A549 (cell line): ENCODE results near the gene UBE2R2. TPM values are rescaled to one million over a fixed set of nuclear protein-coding genes. Genes with fewer than 3 reads are reported as not detected.

Source experiments
- ATAC-seq, 2 experiments: fragments of 200-7000 bp in 1 of 2; fragments of >200 bp in 1 of 2; cut with Nextera tagmentation in 1 of 2; cut with Tn5 transposase in 1 of 2; 3 replicates each; pipeline versions ENCODE4 v1.8.0 to v1.9.1; 2018 to 2020; ENCODE audit warnings: mild to moderate bottlenecking in 1 of 2, moderate library complexity in 1 of 2
- CTCF ChIA-PET: fragments of 300-600 bp; sonication (Branson Sonifier 250); formaldehyde crosslinking; extraction: SDS; loops from one replicate; lab custom pipeline; 2021; ENCODE audit warnings: antibody characterized with exemption, inconsistent platforms; lab: Yijun Ruan, JAX
- POLR2A ChIA-PET: fragments of 350-600 bp; formaldehyde crosslinking; extraction: SDS; loops from one replicate; lab custom pipeline; 2021; ENCODE audit warnings: antibody characterized with exemption, inconsistent platforms; lab: Yijun Ruan, JAX
- DNase-seq, 2 experiments: peaks; one replicate each; pipeline versions ENCODE4 v3.0.0 to v3.0.0-alpha.2; 2011 to 2016; ENCODE audit warnings: low read depth in 1 of 2, low spot score in 1 of 2
- FAIRE-seq: peaks from 2 replicates; lab custom pipeline; 2011; peaks lifted over from hg19 to GRCh38; lab: Jason Lieb, UNC
- H3K27ac ChIP-seq, 2 experiments: fragments of >200 bp; sonication (Bioruptor Twin); formaldehyde crosslinking; 3 replicates each; pipeline ENCODE4 v1.5.1; 2016 to 2017
- H3K4me1 ChIP-seq: fragments of >200 bp; sonication (Bioruptor Twin); formaldehyde crosslinking; 3 replicates; pipeline ENCODE4 v1.6.1; 2016
- H3K4me2 ChIP-seq: fragments of >200 bp; sonication (Bioruptor Twin); formaldehyde crosslinking; 3 replicates; pipeline ENCODE4 v1.6.1; 2016
- H3K4me3 ChIP-seq: fragments of >200 bp; sonication (Bioruptor Twin); formaldehyde crosslinking; 3 replicates; pipeline ENCODE4 v1.5.1; 2016
- H3K9me3 ChIP-seq: fragments of >200 bp; sonication (Bioruptor Twin); formaldehyde crosslinking; 3 replicates; pipeline ENCODE4 v1.6.1; 2016
- ATOH8 ChIP-seq: fragments of 250-450 bp; sonication (Bioruptor Pico); IDR thresholded peaks from 2 replicates; pipeline ENCODE4 v1.5.0; 2020; ENCODE audit warnings: low read depth, mild to moderate bottlenecking, moderate library complexity
- CBX2 ChIP-seq: fragments of 200-600 bp; sonication (generic); IDR thresholded peaks from 2 replicates; pipeline ENCODE4 v1.6.1; 2016; ENCODE audit warnings: low read depth, mild to moderate bottlenecking, borderline replicate concordance
- CBX8 ChIP-seq: fragments of 200-600 bp; sonication (generic); IDR thresholded peaks from 2 replicates; pipeline ENCODE4 v1.6.1; 2016
- CEBPB ChIP-seq, 2 experiments: fragments of >200 bp in 1 of 2; sonication (Bioruptor Twin) in 1 of 2; formaldehyde crosslinking in 1 of 2; IDR thresholded peaks; 2 replicates each; pipeline ENCODE4 v1.6.1; 2012 to 2016
- E2F6 ChIP-seq: IDR thresholded peaks from 2 replicates; pipeline ENCODE4 v1.6.1; 2012; ENCODE audit warnings: low read depth, borderline replicate concordance
- ELK1 ChIP-seq: fragments of 150-350 bp; IDR thresholded peaks from 2 replicates; pipeline ENCODE4 v1.6.1; 2014; ENCODE audit warnings: low read depth, mild to moderate bottlenecking, low read length
- EP300 ChIP-seq, 2 experiments: fragments of >200 bp; sonication (Bioruptor Twin); formaldehyde crosslinking; IDR thresholded peaks; 2 replicates in 1 of 2; 3 replicates in 1 of 2; pipeline ENCODE4 v1.6.1; 2016 to 2017
- FOSL2 ChIP-seq, 2 experiments: fragments of 450-650 bp in 1 of 2; fragments of >200 bp in 1 of 2; sonication (Bioruptor Twin) in 1 of 2; formaldehyde crosslinking; IDR thresholded peaks; 2 replicates each; pipeline versions ENCODE4 v1.5.0 to v1.6.1; 2016 to 2020; ENCODE audit warnings: mild to moderate bottlenecking in 1 of 2, moderate library complexity in 1 of 2
- FOXS1 ChIP-seq: fragments of 250-450 bp; sonication (Bioruptor Pico); IDR thresholded peaks from 2 replicates; pipeline ENCODE4 v1.5.0; 2020; ENCODE audit warnings: mild to moderate bottlenecking, moderate library complexity
- GATA3 ChIP-seq: IDR thresholded peaks from 2 replicates; pipeline ENCODE4 v1.6.1; 2012; ENCODE audit warnings: borderline replicate concordance
- HES2 ChIP-seq: fragments of >200 bp; sonication (Bioruptor Twin); formaldehyde crosslinking; IDR thresholded peaks from 2 replicates; pipeline ENCODE4 v1.6.1; 2016
- HOXB13 ChIP-seq: fragments of 250-450 bp; sonication (Bioruptor Pico); IDR thresholded peaks from 2 replicates; pipeline ENCODE4 v1.5.0; 2020; ENCODE audit warnings: low read depth, mild to moderate bottlenecking, moderate library complexity
- HOXB5 ChIP-seq: fragments of 250-450 bp; sonication (Bioruptor Pico); IDR thresholded peaks from 2 replicates; pipeline ENCODE4 v1.5.0; 2020; ENCODE audit warnings: mild to moderate bottlenecking, moderate library complexity
- JUN ChIP-seq, 2 experiments: fragments of >200 bp; sonication (Bioruptor Twin); formaldehyde crosslinking; IDR thresholded peaks; 2 replicates in 1 of 2; 3 replicates in 1 of 2; pipeline ENCODE4 v1.6.1; 2016 to 2017
- MAX ChIP-seq: IDR thresholded peaks from 2 replicates; pipeline ENCODE4 v1.6.1; 2012
- NPAS2 ChIP-seq: fragments of 250-450 bp; sonication (Bioruptor Pico); IDR thresholded peaks from 2 replicates; pipeline ENCODE4 v1.8.0; 2022; ENCODE audit warnings: mild to moderate bottlenecking, moderate library complexity, borderline replicate concordance
- PHF8 ChIP-seq: fragments of 200-600 bp; sonication (generic); IDR thresholded peaks from 2 replicates; pipeline ENCODE4 v1.6.1; 2016; ENCODE audit warnings: low read depth, mild to moderate bottlenecking, antibody characterized with exemption, moderate library complexity, borderline replicate concordance
- POLR2A ChIP-seq: IDR thresholded peaks from 2 replicates; pipeline ENCODE4 v1.6.1; 2012; ENCODE audit warnings: mild to moderate bottlenecking, low read length
- RFX5 ChIP-seq: fragments of 450-650 bp; IDR thresholded peaks from 2 replicates; pipeline ENCODE4 v1.7.1; 2014; ENCODE audit warnings: antibody characterized with exemption, mild to moderate bottlenecking, moderate library complexity
- SMC3 ChIP-seq: fragments of >200 bp; sonication (Bioruptor Twin); formaldehyde crosslinking; IDR thresholded peaks from 3 replicates; pipeline ENCODE4 v1.6.1; 2018; ENCODE audit warnings: inconsistent platforms
- TFCP2L1 ChIP-seq: fragments of 250-450 bp; sonication (Bioruptor Pico); IDR thresholded peaks from 2 replicates; pipeline ENCODE4 v1.5.0; 2021; ENCODE audit warnings: mild to moderate bottlenecking
- ZFP36 ChIP-seq: fragments of 450-650 bp; IDR thresholded peaks from 2 replicates; pipeline ENCODE4 v1.6.1; 2014; ENCODE audit warnings: borderline replicate concordance; ENCODE audit not compliant: partially characterized antibody
- ZNF302 ChIP-seq: fragments of 250-450 bp; sonication (Bioruptor Pico); IDR thresholded peaks from 2 replicates; pipeline ENCODE4 v1.9.0; 2021; ENCODE audit warnings: inconsistent platforms, mild to moderate bottlenecking, moderate library complexity
- WGBS: methylation state at CpG from one replicate; pipeline ENCODE4 v1.1.6; 2017; ENCODE audit errors: missing lambda C conversion rate; 5-methylcytosine and 5-hydroxymethylcytosine counted together
- polyA plus RNA-seq, 4 experiments: library from polyadenylated mRNA; depleted of rRNA in 3 of 4; stranded (reverse); fragments of >200 nt; fragmentation: RNase III in 1 of 4; extraction: RNeasy Plus Mini Kit Qiagen cat#74134 plus additional on column Dnase treatment in 1 of 4; gene quantifications; 2 replicates in 3 of 4; 3 replicates in 1 of 4; pipeline ENCODE4 v1.2.3, GENCODE V29; 2011 to 2017
- TF ChIP-seq, protein P1 (sequence below): fragments of 450-650 bp; IDR thresholded peaks from 2 replicates; pipeline ENCODE4 v1.6.1; 2014; ENCODE audit warnings: antibody characterized with exemption

The UBE2R2 gene
- polyA plus RNA-seq, 2 of the 4 experiments (the other 2 are of a cell fraction) = 41.2 to 48.1 TPM

DNA sequence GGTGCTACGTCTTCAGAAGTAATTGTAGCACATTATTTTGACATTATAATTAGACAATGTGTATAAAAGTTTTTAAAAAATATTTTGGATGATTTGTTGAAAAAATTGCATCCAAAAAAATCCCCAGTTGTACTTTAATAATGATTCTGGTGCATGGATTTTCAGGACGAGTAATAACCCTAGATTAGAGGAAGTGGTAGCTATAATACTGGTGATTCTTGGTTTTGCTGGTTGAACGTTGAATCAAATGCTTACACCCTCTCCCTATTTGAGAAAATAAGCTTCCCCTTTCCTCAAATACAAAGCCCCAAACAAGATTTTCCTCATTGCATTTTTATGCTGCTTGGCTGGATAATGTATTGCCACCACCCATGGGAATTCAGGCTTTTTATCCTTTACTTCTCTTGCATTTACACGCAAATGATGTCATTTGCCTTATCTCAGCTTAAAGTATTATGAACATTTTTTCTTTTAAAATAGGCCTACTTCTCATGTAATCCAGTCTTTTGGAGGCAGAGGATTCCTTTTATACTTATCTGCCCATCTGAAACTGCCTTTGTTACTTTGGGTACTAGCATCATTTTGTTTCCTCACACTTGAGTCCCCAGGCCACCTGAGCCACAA is 86.3 kb downstream of the UBE2R2 start:
- no peak overlapping the region for H3K27ac ChIP-seq
- no peak overlapping the region for H3K4me3 ChIP-seq
- POLR2A ChIA-PET = interaction anchor here (0.6 kb wide), 1 partner anchor 18 kb away, joined by 3 read pairs; no protein-coding TSS in a partner anchor
- DNase-seq = no peak
- no peak for ATAC-seq
- no peak for FAIRE-seq
- H3K4me2 ChIP-seq = no peak overlapping the region
- 88% methylated on average over 4 of the region's 4 CpGs for WGBS
- CTCF ChIA-PET = interaction anchor here (0.7 to 1.3 kb wide), 6 partner anchors 18 to 45 kb away, joined by 3 to 4 read pairs (median 3); no protein-coding TSS in a partner anchor
- H3K9me3 ChIP-seq = no peaks in the 10 kb centered on the region
- no peaks in the 10 kb centered on the region for H3K4me1 ChIP-seq
- TF ChIP-seq POLR2A = no peak
- no peak for TF ChIP-seq HOXB13
- TF ChIP-seq RFX5 = no peak
- TF ChIP-seq SMC3 = no peak
- TF ChIP-seq CEBPB (IDR thresholded peaks at IDR 0.05) = no peak
- TF ChIP-seq FOXS1 (CRISPR knock-in tag) = no peak
- no peak for TF ChIP-seq TFCP2L1 (CRISPR knock-in tag)
- TF ChIP-seq CBX8 = no peak
- TF ChIP-seq ATOH8 = no peak
- no peak for TF ChIP-seq ZNF302
- TF ChIP-seq, protein P1, sequence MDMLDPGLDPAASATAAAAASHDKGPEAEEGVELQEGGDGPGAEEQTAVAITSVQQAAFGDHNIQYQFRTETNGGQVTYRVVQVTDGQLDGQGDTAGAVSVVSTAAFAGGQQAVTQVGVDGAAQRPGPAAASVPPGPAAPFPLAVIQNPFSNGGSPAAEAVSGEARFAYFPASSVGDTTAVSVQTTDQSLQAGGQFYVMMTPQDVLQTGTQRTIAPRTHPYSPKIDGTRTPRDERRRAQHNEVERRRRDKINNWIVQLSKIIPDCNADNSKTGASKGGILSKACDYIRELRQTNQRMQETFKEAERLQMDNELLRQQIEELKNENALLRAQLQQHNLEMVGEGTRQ = no peak
- no peak for TF ChIP-seq FOSL2 (IDR thresholded peaks at IDR 0.05)
- no peak for TF ChIP-seq FOSL2 (CRISPR knock-in tag; IDR thresholded peaks at IDR 0.05)
- TF ChIP-seq HES2 = no peak

- no peak; a peak in 1 of 6 replicates for ATAC-seq
- H3K4me3 ChIP-seq = no peak overlapping the region
- TF ChIP-seq MAX (no peak), NPAS2 (CRISPR knock-in tag) (no peak), CBX2 (no peak), TFCP2L1 (CRISPR knock-in tag) (no peak)
- TF ChIP-seq, all 56 proteins: peak for 0
- DNase-seq (no peak), FAIRE-seq (no peak)
- POLR2A ChIA-PET = no interaction called here
- WGBS = 97% methylated on average over 1 of the region's 1 CpG
- Histone ChIP-seq H3K27ac (no peak overlapping the region), H3K4me2 (no peak overlapping the region), H3K4me1 (no peaks in the 10 kb centered on the region), H3K9me3 (no peaks in the 10 kb centered on the region)
- CTCF ChIA-PET = interaction anchor here (1.0 to 2.3 kb wide), 4 partner anchors 7 to 20 kb away, joined by 3 to 9 read pairs (median 5); no protein-coding TSS in a partner anchor
These were observed 88.2 kb downstream of the UBE2R2 start for GRCh38 chr9:33905137-33905536.

- POLR2A ChIA-PET = no interaction called here
- 93% methylated on average over 2 of the region's 2 CpGs for WGBS
- TF ChIP-seq RFX5 = no peak
- TF ChIP-seq GATA3 = no peak
- TF ChIP-seq FOSL2 (IDR thresholded peaks at IDR 0.05) = no peak
- TF ChIP-seq FOSL2 (CRISPR knock-in tag; IDR thresholded peaks at IDR 0.05) = no peak
- TF ChIP-seq PHF8 = no peak
- no peak for TF ChIP-seq E2F6
- no peak for TF ChIP-seq HOXB5 (CRISPR knock-in tag)
- TF ChIP-seq ZFP36 = no peak
- TF ChIP-seq EP300 (IDR thresholded peaks at IDR 0.05) = no peak
- no peak for TF ChIP-seq ELK1
- no peak for TF ChIP-seq JUN (IDR thresholded peaks at IDR 0.05)
- TF ChIP-seq HES2 = no peak
- TF ChIP-seq, all 56 proteins: peak for 0
- ATAC-seq (no peak), DNase-seq (no peak), FAIRE-seq (no peak)
- no peak overlapping the region for H3K4me3 ChIP-seq
- no peak overlapping the region for H3K27ac ChIP-seq
- CTCF ChIA-PET = interaction anchor here (1.3 to 2.3 kb wide), 3 partner anchors 12 to 18 kb away, joined by 3 to 9 read pairs (median 3); no protein-coding TSS in a partner anchor
- no peaks in the 10 kb centered on the region for H3K4me1 ChIP-seq
- H3K9me3 ChIP-seq = no peaks in the 10 kb centered on the region
- H3K4me2 ChIP-seq = no peak overlapping the region
These were observed 89.8 kb downstream of the UBE2R2 start for GRCh38 chr9:33906769-33907168.
